HepG2 (cell line): Measurements from ENCODE around the gene BAHCC1. TPM values are rescaled to one million over a fixed set of nuclear protein-coding genes. Genes with fewer than 3 reads are reported as not detected.
A peak's percentile ranks its signal among the peaks of the same experiment; 100 is the strongest.

Experiments
- ARNT2 ChIP-seq: sonication (generic); formaldehyde crosslinking; IDR thresholded peaks from 2 replicates; pipeline ENCODE4 v1.8.0; 2022; ENCODE audit warnings: mild to moderate bottlenecking, low read depth, missing genetic modification reagents, moderate library complexity
- ATF1 ChIP-seq: IDR thresholded peaks from 2 replicates; pipeline ENCODE4 v1.6.1; 2016; ENCODE audit warnings: mild to moderate bottlenecking, control low read depth
- ATM ChIP-seq: fragments of 450-650 bp; IDR thresholded peaks from 2 replicates; pipeline ENCODE4 v1.7.1; 2017; ENCODE audit warnings: mild to moderate bottlenecking, borderline replicate concordance
- BCL6 ChIP-seq: IDR thresholded peaks from 2 replicates; pipeline ENCODE4 v1.6.1; 2016; ENCODE audit warnings: missing genetic modification reagents, missing compliant biosample characterization
- HES4 ChIP-seq: sonication (generic); formaldehyde crosslinking; IDR thresholded peaks from 2 replicates; pipeline ENCODE4 v1.9.0; 2021; ENCODE audit warnings: mild to moderate bottlenecking, missing genetic modification reagents, borderline replicate concordance
- HOXA7 ChIP-seq: sonication (generic); formaldehyde crosslinking; IDR thresholded peaks from 2 replicates; pipeline ENCODE4 v1.8.1; 2022; ENCODE audit warnings: mild to moderate bottlenecking, missing genetic modification reagents, moderate library complexity
- KDM3A ChIP-seq: IDR thresholded peaks from 2 replicates; pipeline ENCODE4 v1.6.1; 2018; ENCODE audit warnings: low read depth, missing compliant biosample characterization
- LCORL ChIP-seq, 2 experiments: fragments of 450-650 bp in 1 of 2; sonication (generic) in 1 of 2; formaldehyde crosslinking in 1 of 2; IDR thresholded peaks; 2 replicates each; pipeline versions ENCODE4 v1.5.0 to v1.6.1; 2017 to 2020; ENCODE audit warnings: antibody characterized with exemption in 1 of 2, missing genetic modification reagents in 1 of 2
- MAZ ChIP-seq, 2 experiments: sonication (generic) in 1 of 2; formaldehyde crosslinking in 1 of 2; IDR thresholded peaks; 2 replicates each; pipeline versions ENCODE4 v1.5.0 to v1.6.1; 2012 to 2020; ENCODE audit warnings: low read depth in 2 of 2, mild to moderate bottlenecking in 2 of 2, borderline replicate concordance in 1 of 2, improper control_type of control experiment in 1 of 2, low read length in 1 of 2, missing genetic modification reagents in 1 of 2, moderate library complexity in 1 of 2
- MED1 ChIP-seq: sonication (generic); formaldehyde crosslinking; IDR thresholded peaks from 2 replicates; pipeline ENCODE4 v1.4.0; 2020; ENCODE audit warnings: missing genetic modification reagents
- MIER2 ChIP-seq: IDR thresholded peaks from 2 replicates; pipeline ENCODE4 v1.6.1; 2016; ENCODE audit warnings: missing biosample characterization, missing genetic modification reagents
- NRL ChIP-seq: sonication (generic); formaldehyde crosslinking; IDR thresholded peaks from 2 replicates; pipeline ENCODE4 v1.5.0; 2020; ENCODE audit warnings: missing genetic modification reagents, mild to moderate bottlenecking, moderate library complexity, borderline replicate concordance
- SETDB1 ChIP-seq: sonication (generic); formaldehyde crosslinking; IDR thresholded peaks from 2 replicates; pipeline ENCODE4 v1.5.1; 2020; ENCODE audit warnings: missing genetic modification reagents, mild to moderate bottlenecking, borderline replicate concordance
- SMARCC2 ChIP-seq: fragments of 450-650 bp; IDR thresholded peaks from 2 replicates; pipeline ENCODE4 v1.6.1; 2017; ENCODE audit warnings: antibody characterized with exemption, mild to moderate bottlenecking
- YEATS2 ChIP-seq: sonication (generic); formaldehyde crosslinking; IDR thresholded peaks from 2 replicates; pipeline ENCODE4 v1.4.0; 2020; ENCODE audit warnings: missing genetic modification reagents, borderline replicate concordance
- ZNF431 ChIP-seq: sonication (generic); formaldehyde crosslinking; IDR thresholded peaks from 2 replicates; pipeline ENCODE4 v1.9.0; 2022; ENCODE audit warnings: missing genetic modification reagents, low read depth, mild to moderate bottlenecking, borderline replicate concordance
- ZNF761 ChIP-seq: sonication (generic); formaldehyde crosslinking; conservative IDR thresholded peaks from 2 replicates; pipeline ENCODE4 v1.4.0; 2020; ENCODE audit warnings: mild to moderate bottlenecking, missing genetic modification reagents
- ZSCAN31 ChIP-seq: sonication (generic); formaldehyde crosslinking; IDR thresholded peaks from 2 replicates; pipeline ENCODE4 v1.5.0; 2020; ENCODE audit warnings: low read depth, mild to moderate bottlenecking, missing genetic modification reagents
- ZSCAN9 ChIP-seq: IDR thresholded peaks from 2 replicates; pipeline ENCODE4 v1.6.1; 2016; ENCODE audit warnings: borderline replicate concordance
- polyA plus RNA-seq, 8 experiments: library from polyadenylated mRNA; depleted of rRNA in 3 of 8; stranded (reverse) in 7 of 8; unstranded in 1 of 8; fragments of >200 nt; fragmentation: Illumina TruSeq in 4 of 8; extraction: Trizol in 4 of 8; gene quantifications; 2 replicates each; pipeline versions ENCODE4 v1.2.1 to v1.2.3, GENCODE V29; 2011 to 2016; ENCODE audit warnings: low read depth in 4 of 8, missing spikeins in 1 of 8, mixed read lengths in 1 of 8; ENCODE audit not compliant: insufficient read depth in 1 of 8
- total RNA-seq, 5 experiments: library from RNA; depleted of rRNA; stranded (reverse); fragments of >200 nt; fragmentation: Illumina TruSeq; extraction: Trizol; gene quantifications; 2 replicates each; pipeline ENCODE4 v1.2.3, GENCODE V29; 2016; ENCODE audit warnings: low read depth in 1 of 5
- TF ChIP-seq, protein P1 (sequence below): sonication (generic); formaldehyde crosslinking; IDR thresholded peaks from 2 replicates; pipeline ENCODE4 v1.4.0; 2020; ENCODE audit warnings: mild to moderate bottlenecking, missing genetic modification reagents
- TF ChIP-seq, protein P2 (sequence below): sonication (generic); formaldehyde crosslinking; IDR thresholded peaks from 2 replicates; pipeline ENCODE4 v1.4.0; 2020; ENCODE audit warnings: missing genetic modification reagents, borderline replicate concordance

The BAHCC1 gene
- total and polyA plus RNA-seq, 2 of the 13 experiments (the other 11 are each of a cell fraction or from before 2014, with no cell fraction given) = 1.4 to 1.7 TPM

GRCh38 chr17:81484195-81484979 lies 89.1 kb downstream of the BAHCC1 start (continued):
- TF ChIP-seq NRL (CRISPR knock-in tag) (peak; percentile 70), ATM (no peak), HES4 (CRISPR knock-in tag) (no peak), ZNF431 (no peak), HOXA7 (CRISPR knock-in tag) (no peak), LCORL (IDR thresholded peaks at IDR 0.05) (no peak), LCORL (CRISPR knock-in tag; IDR thresholded peaks at IDR 0.05) (peak; percentile 89), ZNF761 (no peak; the same call in 1 of the 2 replicates), ZSCAN9 (CRISPR knock-in tag) (0 out of 2 replicates have a peak, but pooled peaks have one; percentile 63), YEATS2 (CRISPR knock-in tag) (no peak), MIER2 (CRISPR knock-in tag) (no peak), ARNT2 (CRISPR knock-in tag) (peak; percentile 94), ATF1 (CRISPR knock-in tag) (no peak), KDM3A (CRISPR knock-in tag) (peak; percentile 93), MED1 (CRISPR knock-in tag) (no peak; the same call in 1 of the 2 replicates), MAZ (IDR thresholded peaks at IDR 0.05; ENCODE audit: borderline replicate concordance, low read depth, low read length) (peak; percentile 85; the same call in 1 of the 2 replicates), MAZ (CRISPR knock-in tag; IDR thresholded peaks at IDR 0.05; ENCODE audit: low read depth) (peak; percentile 94), ZSCAN31 (peak; percentile 95; the same call in 1 of the 2 replicates), SETDB1 (CRISPR knock-in tag) (no peak), SMARCC2 (no peak), BCL6 (CRISPR knock-in tag) (peak; percentile 49; the same call in 1 of the 2 replicates)
- TF ChIP-seq, protein P1, sequence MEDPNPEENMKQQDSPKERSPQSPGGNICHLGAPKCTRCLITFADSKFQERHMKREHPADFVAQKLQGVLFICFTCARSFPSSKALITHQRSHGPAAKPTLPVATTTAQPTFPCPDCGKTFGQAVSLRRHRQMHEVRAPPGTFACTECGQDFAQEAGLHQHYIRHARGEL (CRISPR knock-in tag) = no peak; the same call in 1 of the 2 replicates
- TF ChIP-seq, protein P2, sequence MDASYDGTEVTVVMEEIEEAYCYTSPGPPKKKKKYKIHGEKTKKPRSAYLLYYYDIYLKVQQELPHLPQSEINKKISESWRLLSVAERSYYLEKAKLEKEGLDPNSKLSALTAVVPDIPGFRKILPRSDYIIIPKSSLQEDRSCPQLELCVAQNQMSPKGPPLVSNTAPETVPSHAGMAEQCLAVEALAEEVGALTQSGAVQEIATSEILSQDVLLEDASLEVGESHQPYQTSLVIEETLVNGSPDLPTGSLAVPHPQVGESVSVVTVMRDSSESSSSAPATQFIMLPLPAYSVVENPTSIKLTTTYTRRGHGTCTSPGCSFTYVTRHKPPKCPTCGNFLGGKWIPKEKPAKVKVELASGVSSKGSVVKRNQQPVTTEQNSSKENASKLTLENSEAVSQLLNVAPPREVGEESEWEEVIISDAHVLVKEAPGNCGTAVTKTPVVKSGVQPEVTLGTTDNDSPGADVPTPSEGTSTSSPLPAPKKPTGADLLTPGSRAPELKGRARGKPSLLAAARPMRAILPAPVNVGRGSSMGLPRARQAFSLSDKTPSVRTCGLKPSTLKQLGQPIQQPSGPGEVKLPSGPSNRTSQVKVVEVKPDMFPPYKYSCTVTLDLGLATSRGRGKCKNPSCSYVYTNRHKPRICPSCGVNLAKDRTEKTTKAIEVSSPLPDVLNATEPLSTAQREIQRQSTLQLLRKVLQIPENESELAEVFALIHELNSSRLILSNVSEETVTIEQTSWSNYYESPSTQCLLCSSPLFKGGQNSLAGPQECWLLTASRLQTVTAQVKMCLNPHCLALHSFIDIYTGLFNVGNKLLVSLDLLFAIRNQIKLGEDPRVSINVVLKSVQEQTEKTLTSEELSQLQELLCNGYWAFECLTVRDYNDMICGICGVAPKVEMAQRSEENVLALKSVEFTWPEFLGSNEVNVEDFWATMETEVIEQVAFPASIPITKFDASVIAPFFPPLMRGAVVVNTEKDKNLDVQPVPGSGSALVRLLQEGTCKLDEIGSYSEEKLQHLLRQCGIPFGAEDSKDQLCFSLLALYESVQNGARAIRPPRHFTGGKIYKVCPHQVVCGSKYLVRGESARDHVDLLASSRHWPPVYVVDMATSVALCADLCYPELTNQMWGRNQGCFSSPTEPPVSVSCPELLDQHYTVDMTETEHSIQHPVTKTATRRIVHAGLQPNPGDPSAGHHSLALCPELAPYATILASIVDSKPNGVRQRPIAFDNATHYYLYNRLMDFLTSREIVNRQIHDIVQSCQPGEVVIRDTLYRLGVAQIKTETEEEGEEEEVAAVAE (CRISPR knock-in tag) = no peak
